Stimulated activated CD4-positive, alpha-beta T cell treated with anti-CD3 and anti-CD28 coated beads, Interleukin-2, amount 100 ng/mL, for 4 hours (primary cell): ENCODE measurements around the gene COPE.

Source experiments
- DNase-seq: peaks from one replicate; pipeline ENCODE4 v3.0.0-alpha.2; 2020; ENCODE audit warnings: low read depth

Gene COPE

DNA sequence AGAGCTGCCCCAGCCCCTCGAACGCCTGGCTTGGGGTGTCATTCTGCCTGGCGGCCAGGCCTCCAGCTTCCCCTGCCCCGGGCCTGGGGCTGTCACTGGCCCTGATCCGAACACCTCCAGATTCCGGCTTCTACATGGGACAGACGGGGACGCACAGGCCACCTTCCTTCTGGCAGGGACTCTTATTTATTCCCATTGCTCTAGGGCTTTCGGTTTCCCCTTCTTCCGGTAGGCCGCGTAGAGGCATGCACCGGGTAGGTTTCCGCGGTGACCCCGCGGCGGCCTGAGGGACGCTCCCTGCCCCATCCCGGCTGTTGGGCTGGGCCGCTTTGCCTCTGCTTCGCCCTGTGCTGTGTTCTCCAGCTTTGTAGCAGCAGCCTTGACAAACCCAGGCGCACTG, 51.4 kb downstream of the COPE start:
- no peak for DNase-seq

DNA sequence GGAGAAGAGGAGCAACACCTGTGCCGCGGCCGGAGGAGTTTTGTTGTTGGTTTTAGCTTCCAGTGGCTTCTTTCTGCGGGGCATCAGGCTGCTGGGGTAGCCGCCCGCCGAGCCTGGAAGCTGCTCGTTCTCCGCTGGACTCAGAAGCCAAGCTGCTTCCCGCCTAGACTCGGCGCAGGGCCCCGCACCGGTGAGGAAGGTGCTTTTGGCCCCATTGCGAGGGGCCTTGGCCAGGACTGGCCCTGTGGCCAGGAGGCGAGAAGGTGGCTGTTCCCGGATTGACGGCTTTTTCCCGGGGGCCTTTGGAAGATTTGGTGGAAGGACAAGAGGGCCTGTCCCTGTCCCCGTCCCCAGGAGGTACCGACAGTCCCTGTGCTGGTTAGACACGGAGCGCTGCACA, 52.0 kb downstream of the COPE start:
- DNase-seq: no peak

DNA sequence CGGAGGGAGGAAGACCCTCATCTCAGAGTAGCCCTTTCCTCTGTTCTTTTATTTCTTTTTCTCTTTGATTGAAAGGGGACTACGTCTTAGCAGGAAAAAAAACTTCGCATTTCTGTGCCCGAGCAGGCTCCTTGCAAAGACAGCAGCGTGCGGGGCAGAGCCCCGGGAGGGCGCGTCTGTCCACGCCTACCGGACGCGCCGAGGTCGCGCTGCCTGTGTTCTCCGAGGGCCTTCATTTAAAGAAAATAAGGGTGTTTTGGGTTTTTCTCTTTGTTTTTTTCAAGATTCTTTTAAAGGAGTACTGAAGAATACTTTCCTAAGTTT, 52.4 kb downstream of the COPE start:
- no peak for DNase-seq

DNA sequence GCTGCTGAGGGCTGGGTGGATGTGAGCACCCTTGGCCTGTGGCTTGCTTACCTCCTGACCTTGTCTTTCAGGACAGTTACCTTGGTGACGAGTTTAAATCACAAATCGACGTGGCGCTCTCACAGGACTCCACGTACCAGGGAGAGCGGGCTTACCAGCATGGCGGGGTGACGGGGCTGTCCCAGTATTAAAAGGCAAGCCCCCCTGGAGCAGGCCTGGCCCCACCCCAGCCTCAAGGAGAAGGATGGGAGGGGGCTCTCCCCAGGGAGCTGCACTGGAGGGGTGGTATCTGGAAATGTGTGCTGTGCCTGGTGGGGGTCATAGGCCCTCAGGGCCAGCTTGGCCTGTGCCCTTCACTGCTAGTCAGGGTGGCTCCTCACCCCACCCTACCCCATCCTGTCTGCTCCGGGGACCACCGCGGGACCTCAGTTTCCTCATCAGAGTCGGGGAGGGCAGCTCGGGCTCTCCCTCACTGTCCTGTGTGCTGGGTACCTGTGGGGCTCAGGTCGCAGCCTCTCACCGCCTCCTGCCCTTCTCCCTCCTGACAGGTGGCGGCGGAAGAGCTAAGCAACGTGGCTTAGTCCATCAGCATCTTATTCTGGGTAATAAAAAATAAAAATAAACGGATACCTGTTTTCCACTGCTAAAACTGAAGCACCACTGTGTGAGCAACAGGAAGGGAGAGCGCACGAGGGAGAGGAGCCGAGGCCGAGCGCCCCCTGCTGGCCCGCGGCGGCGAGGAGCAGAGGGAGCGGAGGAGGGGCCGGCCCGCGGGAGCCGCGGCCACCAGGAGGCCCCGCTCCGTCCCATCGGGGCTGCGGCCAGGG, 53.0 kb downstream of the COPE start:
- peak; percentile 34 for DNase-seq

DNA sequence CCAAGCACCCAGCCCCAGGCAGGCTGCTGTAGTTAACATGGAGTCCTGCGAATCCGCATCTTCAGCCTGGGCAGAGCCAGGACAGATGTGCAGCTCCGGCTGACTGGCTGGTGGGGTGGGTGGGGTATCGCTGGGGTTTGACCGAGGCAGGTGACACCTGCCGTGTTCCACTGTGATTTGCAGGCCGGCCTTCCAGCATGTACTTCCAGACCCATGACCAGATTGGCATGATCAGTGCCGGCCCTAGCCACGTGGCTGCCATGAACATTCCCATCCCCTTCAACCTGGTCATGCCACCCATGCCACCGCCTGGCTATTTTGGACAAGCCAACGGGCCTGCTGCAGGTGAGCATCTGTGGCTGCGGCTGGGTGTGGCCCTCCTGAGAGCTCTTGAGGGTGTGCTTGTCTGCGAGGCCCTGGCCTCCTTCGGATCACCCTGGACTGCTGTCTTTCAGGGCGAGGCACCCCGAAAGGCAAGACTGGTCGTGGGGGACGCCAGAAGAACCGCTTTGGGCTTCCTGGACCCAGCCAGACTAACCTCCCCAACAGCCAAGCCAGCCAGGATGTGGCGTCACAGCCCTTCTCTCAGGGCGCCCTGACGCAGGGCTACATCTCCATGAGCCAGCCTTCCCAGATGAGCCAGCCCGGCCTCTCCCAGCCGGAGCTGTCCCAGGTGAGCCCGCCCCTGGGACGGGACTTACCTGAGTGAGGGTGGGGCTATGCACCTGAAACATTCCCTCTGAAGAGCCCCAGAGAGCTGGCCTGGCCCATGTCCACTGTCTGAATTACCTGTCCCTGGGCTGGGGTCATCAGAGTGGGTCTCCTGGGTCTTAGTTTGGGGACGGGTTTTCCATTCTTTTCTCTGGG, 53.8 kb downstream of the COPE start:
- no peak for DNase-seq

DNA sequence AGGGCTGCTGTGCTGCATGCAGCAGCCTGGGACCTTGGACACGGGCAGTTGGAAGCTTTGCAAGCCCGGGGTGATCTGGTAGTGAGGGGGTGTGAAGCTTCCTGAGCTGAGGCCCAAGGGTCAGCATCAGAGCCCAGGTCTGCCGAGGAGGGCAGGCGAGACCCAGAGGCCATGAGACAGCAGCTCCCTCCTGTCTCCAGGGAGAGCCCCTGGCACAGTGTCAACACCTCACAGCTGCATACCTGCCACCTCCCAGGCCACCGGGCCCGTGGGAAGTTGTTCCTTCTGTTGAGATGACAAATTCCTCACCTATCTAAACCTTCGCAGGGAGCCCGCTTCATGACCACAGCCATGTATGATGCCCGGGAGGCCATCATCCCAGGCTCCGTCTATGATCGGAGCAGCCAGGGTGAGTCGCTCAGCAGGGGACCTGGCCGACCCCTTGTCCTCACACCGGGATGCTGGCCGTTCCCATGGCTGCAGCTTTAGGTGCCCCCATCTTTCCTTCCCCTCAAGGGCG, 55.3 kb downstream of the COPE start:
- no peak for DNase-seq

DNA sequence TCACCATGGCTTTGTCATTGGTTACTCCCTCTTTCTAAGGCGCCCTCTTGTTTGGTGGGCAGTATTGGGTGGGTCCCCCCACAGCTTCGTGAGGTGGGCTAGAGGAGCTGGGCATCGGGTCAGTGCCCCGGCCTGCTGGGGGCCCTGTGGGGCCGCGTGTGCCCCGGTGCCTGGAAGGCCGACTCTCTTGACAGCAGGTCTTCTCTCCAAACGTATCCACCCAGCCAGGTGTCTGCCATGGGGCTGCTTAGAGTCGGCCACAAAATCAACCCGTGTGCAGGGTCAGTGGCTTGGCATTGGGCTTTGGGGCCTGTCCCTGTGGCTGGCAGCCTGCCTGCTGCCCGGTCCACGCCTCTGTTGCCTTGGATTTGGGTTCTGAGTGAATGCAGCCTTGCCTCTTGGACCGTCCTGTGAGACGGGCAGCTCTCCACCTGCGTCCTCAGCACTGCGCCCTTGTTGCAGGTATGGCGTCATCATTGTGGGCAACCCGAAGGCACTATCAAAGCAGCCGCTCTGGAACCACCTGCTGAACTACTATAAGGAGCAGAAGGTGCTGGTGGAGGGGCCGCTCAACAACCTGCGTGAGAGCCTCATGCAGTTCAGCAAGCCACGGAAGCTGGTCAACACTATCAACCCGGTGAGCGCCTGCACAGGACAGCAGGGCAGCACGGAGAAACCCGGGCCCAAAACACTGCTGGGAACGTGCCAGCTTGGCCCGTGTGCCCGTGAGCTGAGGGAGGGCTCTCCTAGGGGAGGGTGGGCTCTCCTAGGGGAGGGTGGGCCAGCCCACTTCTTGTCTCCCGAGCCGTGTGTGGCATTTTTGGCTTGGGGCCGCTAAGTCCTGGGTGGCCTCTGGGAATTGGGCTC, 56.0 kb downstream of the COPE start:
- no peak for DNase-seq

DNA sequence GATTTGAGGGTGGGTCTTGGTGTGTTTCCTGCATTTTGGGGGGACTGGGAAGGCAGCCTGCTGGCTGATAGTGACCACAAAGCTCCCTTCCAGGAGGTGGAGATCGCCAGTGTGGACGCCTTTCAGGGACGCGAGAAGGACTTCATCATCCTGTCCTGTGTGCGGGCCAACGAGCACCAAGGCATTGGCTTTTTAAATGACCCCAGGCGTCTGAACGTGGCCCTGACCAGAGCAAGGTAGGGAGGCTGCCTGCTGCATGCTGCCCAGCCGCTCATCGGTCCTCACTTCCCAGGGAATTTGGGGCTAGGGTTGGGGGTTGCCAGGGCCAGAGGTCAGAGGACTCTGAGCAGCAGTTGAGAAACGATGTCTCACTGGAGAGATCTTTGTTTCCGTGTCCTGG, 57.3 kb downstream of the COPE start:
- no peak for DNase-seq

DNA sequence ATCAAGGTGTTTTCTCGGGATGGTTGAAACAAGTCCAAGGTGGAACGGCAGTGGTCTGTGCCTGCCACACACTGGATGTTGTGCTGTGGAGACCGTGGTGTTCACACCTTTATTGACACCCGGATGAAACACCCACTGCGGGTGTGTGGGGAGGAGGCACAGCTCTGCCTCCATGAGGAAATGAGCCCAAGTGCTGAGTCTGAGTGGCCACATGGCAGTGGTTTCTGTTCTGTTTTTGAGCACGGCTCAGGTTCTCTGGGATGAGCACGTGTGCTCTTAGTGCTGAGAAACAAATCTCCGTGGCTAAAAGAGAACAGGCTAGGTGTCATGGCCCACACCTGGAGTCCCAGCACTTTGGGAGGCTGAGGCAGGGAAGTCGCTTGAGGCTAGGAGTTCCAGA, 58.0 kb downstream of the COPE start:
- no peak for DNase-seq

DNA sequence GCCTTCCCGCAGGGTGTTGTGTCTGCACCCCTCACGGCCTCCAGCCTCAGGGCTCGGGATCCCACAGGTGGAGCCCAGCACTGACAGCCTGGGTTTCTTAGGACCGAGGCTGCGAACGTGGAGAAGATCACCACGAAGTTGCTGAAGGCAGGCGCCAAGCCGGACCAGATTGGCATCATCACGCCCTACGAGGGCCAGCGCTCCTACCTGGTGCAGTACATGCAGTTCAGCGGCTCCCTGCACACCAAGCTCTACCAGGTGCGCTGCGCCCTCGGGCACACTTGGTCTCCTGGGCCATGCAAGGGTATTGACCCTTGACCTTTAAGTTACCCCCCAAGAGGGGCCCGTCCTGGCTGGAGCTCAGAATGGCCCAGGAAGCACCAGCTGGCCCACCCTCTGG, 58.5 kb downstream of the COPE start:
- no peak for DNase-seq

DNA sequence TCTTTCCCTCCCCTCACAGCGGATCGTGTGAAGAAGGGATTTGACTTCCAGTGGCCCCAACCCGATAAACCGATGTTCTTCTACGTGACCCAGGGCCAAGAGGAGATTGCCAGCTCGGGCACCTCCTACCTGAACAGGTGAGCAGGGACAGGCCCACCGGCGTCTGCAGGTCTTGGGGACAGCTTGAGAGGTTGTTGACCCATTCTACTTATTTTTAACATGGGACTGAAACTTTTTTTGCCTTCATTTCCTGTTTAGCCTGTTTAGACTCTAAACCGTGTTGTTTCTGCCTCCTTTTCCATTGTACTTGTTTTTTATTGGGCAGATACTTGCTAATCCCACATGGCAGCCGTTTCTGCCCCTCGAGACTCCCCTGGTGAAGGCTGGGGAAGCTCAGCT, 58.9 kb downstream of the COPE start:
- no peak for DNase-seq

DNA sequence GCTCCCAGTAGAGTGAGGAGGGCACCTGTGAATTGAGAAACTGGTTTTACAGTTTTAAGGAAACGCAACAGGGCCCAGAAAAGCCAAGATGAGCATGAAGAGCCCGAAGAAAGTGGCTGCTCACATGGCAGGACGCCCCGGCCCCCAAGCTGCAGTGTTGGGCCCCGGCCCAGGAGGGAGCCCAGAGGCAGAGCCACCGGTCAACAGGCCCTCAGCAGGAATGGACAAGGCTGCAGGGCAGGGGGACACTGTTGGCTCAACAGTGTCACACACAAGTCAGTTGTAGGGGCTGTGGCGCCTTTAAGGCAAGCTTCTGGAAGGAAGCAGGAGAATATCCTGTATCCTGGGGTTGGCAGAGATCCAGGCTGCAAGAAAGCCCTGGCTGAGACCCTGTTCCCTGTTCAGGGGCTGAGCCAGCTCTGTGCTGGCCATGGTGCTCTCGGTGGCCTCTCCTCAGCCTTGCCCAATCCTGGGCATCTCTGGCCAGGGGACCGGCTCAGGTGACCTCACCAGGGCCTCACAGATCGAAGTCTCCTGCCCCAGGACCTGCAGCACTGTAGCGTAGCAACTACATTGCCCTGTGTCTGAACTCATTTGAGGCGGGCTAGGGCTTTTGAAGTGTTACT, 59.4 kb downstream of the COPE start:
- no peak for DNase-seq

DNA sequence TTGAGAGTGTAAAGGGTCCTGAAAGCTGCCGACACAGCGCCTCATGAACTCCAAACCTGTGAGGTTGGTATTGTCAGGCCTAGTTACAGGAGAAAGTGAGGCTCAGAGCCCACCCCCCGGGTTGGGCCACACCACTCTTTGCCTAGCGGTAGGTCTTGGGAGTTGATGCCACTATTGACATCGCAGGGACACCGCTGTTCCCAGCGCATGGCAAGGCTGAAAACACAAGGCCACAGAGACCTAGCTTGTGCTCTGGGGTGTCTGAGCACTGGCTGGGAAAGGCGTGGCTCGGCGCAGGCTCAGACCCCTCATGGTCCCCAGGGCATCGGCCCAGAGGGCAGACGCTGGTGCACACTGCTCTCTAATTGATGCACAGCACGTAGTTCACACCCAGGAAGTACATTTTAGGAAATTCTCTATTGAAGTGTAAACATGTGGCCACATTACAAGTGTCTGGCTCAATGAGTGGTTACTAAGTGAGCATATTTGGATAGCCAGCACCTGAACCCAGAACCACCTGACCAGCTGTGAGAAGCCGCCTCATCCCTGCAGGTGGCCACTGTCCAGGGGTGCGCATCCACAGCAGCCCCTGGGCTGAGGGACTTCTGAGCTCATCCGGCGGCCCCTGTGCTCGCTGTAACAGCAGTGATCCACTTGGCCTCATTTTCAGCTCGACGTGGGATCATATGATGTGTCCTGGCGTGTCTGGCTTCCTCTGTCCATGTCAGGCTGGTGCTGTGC, 60.1 kb downstream of the COPE start:
- no peak for DNase-seq

DNA sequence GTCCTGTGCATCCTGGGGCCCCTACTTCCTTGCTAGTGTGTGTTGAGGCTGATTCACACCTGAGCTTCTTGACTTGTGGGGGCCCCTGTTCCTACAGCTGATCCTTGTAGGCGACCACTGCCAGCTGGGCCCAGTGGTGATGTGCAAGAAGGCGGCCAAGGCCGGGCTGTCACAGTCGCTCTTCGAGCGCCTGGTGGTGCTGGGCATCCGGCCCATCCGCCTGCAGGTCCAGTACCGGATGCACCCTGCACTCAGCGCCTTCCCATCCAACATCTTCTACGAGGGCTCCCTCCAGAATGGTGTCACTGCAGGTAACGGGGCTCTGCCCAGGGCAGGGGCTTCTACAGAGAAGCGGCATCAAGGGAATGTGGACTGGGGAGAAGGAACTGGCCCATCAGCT, 62.0 kb downstream of the COPE start:
- DNase-seq: no peak

DNA sequence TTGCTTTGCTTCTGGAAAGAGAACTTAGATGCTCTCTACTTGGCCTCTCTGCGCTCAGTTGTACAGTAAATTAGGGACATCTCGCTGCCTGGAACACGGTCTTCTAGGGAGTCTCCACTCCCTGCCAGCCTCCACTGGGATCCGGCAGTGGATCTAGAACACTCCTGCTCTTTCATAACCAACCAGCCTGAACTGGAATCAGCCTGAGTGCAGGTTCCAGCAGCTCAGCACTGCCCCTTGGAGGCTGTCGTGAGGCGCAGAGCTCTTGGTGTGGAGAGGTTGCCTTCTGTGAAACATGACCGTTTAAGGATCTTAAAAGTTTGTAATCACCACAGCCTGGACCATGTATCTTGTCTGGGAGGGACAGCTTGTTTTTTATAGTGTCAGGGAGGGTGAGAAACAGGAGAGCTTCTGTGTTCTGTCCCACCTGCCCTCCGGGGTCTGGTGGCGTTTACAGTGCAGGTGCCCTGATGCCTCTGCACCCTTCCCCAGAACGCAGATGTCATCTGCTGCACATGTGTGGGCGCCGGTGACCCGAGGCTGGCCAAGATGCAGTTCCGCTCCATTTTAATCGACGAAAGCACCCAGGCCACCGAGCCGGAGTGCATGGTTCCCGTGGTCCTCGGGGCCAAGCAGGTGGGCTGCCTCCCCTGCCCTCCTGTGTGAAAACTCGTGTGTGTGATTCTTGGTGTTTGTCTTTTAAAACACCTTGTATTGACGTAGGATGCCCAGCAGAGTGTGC, 62.6 kb downstream of the COPE start:
- no peak for DNase-seq

DNA sequence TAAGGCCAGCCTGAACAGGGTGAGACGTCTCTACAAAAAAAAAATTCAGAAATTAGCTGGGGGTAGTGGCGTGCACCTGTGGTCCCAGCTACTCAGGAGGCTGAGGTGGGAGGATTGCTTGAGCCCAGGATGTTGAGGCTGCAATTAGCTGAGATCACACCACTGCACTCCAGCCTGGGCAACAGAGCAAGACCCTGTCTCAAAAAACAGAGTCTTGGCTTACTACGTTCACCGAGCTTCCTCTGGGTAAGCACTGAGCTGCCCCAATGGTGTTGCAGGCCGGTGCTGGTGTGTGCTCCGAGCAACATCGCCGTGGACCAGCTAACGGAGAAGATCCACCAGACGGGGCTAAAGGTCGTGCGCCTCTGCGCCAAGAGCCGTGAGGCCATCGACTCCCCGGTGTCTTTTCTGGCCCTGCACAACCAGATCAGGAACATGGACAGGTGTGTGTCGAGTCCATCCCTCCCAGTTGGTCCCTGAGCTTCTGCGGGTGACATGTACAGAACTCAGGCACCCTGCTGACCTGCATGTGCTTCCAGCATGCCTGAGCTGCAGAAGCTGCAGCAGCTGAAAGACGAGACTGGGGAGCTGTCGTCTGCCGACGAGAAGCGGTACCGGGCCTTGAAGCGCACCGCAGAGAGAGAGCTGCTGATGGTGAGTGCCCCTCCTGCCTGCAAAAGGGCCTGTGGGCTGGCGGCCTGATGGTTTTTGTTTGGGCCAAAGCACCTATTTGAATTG, 63.4 kb downstream of the COPE start:
- no peak for DNase-seq

DNA sequence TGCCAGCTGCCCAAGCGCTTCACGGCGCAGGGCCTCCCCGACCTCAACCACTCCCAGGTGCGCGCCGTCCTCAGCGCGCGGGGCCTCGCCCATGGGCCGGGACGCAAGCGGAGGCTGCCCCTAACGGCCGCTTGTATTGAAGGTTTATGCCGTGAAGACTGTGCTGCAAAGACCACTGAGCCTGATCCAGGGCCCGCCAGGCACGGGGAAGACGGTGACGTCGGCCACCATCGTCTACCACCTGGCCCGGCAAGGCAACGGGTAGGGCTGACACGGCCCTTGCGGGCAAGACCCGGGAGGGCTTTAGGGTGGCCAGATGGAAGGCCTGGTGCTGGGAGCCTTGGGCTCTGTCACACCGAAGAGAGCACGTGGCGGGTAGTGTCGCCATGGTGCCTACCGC, 64.2 kb downstream of the COPE start:
- DNase-seq: no peak

DNA sequence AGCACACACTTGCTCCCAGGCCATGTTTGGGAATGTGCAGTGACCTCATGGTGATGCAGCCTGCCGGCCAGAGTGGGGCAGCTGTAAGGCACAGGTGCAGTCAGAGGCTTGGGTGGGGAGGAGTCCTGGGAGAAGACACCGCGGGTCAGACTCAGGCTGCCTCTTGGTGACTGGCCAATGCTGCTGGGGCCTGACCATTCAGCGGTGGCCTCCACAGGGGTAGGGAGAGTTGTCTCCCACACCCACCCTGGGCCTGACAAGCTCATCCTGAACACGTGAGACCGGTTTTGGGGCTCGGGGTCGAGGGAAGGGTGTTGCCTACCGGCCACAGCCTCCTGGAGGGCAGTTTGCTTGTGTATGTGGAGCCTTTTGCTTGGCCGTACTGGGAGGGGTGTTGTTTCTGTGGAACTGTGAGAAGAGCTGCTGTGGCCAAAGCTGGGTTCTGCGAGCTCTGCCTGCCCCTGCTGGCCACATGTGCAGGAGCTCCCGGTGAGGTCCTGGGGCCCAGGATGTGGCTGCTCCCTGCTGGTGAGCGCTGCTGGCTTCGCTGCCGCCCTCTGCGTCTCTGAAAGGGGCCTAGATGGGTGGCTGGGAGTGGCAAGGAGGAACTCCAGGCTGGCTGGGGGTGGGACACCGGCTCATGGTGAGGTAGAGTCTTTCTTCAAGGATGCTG, 65.3 kb downstream of the COPE start:
- no peak for DNase-seq

DNA sequence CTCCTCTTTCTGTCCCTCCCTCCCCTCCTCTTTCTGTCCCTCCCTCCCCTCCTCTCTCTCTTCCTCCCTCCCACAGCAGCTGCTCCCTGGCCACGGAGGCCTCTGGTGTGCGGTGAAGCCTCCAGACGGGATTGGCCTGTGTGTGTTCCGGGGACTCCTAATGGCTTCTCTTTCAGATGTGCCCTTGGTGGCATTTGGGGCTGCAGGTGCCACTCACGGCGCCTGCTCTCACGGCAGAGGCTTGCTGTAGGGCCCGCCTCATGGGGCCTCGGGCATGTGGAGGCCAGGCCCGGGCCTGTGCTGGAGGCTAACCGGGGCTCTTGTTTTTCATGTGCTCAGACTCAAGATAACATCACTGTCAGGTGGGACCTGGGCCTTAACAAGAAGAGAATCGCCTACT, 66.5 kb downstream of the COPE start:
- DNase-seq: no peak
